Stimulated activated CD8-positive, alpha-beta memory T cell treated with anti-CD3 and anti-CD28 coated beads, Interleukin-4, amount 100 ng/mL, for 4 hours (primary cell): ENCODE results near the gene TADA2A.

Source experiments
- DNase-seq, 2 donors: peaks; one replicate each; pipeline ENCODE4 v3.0.0-alpha.2; 2020; ENCODE audit warnings: low read depth in 2 of 2, low spot score in 1 of 2

TADA2A gene

GRCh38 chr17:37458805-37459204 lies 52.1 kb downstream of the TADA2A start:
- DNase-seq = no peak

- no peak for DNase-seq
Observed at GRCh38 chr17:37461668-37462067, 55.0 kb downstream of the TADA2A start.

DNA sequence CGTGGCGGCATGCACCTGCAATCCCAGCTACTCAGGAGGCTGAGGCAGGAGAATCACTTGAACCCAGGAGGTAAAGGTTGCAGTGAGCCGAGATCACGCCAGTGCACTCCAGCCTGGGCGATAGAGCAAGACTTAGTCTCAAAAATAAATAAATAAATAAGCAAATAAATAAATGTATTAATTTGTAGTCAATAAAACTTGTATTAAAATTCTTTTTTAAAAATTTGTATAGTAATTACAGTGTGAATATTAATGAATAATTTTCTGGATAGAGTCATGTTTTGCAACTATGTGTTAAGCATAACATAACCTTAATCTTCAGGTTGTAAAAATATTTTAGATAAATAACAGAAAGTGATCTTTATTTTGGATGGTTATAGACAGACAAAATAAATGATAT lies 55.8 kb downstream of the TADA2A start:
- no peak for DNase-seq

- no peak for DNase-seq
Observed at GRCh38 chr17:37463039-37463438, 56.4 kb downstream of the TADA2A start.

DNA sequence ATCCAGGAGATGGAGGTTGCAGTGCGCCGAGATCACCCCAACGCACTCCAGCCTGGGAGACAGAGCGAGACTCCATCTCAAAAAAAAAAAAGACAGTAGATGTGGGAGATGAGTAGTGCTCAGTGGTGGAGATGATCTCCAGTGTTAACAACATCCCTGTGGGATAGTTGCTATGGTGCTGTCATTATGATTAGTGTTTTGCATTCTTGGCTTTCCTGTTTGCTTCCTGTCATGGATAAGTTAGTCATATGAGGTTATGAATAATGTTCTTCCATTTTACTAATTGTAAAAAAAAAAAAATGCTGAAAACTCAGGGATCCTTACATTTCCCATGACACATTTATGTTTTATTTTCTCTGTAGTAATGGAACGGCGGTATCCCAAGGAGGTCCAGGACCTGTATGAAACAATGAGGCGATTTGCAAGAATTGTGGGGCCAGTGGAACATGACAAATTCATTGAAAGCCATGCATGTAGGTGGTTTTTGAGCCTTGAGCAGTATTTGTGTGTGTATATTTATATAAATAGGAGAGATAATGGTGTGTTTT lies 58.5 kb downstream of the TADA2A start:
- no peak for DNase-seq

GRCh38 chr17:37466471-37466870 lies 59.8 kb downstream of the TADA2A start:
- no peak for DNase-seq

DNA sequence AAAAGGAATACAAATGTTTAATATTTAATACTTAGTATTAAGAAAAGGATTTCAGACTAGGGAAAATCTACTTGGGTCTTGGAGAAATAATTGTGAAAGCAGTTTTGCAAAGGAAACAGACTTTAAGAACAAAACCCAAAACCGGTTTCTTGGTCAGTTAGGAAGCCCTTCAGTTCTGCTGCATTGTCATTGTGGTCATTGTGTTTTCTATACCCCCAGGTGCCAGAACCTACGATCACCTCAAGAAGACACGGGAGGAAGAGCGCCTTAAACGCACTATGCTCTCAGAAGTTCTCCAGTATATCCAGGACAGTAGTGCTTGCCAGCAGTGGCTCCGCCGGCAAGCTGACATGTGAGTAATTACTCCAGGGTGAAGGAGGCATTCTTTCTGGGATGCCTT lies 63.5 kb downstream of the TADA2A start:
- no peak for DNase-seq

- no peak for DNase-seq
Observed at GRCh38 chr17:37475731-37476420, 69.2 kb downstream of the TADA2A start.

- no peak for DNase-seq
Observed at GRCh38 chr17:37476431-37477120, 69.9 kb downstream of the TADA2A start.

- DNase-seq = no peak
Observed at GRCh38 chr17:37478187-37478586, 71.5 kb downstream of the TADA2A start.

DNA sequence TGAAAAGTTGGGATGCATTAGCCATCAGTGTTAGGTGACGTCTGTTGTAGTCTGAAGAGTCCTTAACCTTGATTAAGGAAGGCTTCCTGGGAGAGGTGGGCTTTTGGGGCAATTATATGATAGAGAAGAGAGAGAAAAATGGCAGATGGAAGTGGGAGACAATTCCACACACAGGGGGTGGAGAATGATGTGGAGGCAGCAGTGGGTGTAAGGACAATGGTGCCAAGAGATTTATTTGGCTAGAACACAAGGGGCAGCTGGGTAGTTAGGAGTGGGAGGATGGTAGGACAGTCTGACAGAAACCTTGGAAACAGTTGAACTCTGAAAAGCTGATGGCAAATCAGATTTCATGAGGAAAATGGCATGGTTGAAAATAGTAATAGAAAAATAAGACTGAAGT lies 72.3 kb downstream of the TADA2A start:
- DNase-seq = no peak

DNA sequence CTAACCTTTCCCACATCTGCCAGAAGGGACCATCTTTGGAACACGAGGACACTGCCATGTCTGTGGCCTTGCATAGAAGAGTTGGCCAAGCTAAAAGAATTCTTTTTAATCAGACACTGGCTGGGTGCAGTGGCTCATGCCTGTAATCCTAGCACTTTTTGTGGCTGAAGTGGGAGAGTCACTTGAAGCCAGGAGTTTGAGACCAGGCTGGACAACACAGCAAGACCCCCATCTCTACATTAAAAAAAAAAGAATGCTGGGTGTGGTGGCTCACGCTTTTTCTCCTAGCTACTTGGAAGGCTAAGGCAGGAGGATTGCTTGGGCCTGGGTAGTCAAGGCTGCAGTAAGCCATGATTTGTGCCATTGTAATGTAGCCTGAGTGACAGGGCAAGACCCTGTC lies 73.7 kb downstream of the TADA2A start:
- no peak for DNase-seq

DNA sequence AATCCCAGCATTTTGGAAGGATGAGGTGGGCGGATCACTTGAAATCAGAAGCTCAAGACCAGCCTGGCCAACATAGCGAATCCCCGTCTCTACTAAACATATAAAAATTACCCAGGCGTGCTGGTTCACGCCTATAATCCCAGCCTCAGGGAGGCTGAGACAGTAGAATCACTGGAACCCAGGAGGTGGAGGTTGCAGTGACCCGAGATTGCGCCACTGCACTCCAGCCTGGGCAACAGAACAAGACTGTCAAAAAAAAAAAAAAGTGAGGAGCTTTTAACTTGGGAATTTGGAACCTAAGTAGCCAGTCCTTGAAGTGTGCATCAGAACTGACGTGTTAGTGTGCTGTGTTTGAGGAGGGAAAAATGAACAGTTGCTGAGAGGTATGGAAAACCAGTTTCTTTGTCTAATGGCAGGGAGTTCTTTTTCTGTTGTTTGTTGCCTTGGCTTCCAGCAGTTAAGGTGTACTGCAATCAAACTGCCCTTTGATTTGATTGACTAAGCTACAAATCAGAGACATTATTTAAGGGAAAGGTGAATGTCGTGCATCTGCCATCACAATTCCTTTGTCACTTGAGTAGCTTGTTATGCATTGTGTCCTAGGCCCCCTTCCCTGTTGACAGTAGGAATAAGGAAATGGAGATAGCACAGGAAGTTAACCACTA lies 74.4 kb downstream of the TADA2A start:
- no peak for DNase-seq

DNA sequence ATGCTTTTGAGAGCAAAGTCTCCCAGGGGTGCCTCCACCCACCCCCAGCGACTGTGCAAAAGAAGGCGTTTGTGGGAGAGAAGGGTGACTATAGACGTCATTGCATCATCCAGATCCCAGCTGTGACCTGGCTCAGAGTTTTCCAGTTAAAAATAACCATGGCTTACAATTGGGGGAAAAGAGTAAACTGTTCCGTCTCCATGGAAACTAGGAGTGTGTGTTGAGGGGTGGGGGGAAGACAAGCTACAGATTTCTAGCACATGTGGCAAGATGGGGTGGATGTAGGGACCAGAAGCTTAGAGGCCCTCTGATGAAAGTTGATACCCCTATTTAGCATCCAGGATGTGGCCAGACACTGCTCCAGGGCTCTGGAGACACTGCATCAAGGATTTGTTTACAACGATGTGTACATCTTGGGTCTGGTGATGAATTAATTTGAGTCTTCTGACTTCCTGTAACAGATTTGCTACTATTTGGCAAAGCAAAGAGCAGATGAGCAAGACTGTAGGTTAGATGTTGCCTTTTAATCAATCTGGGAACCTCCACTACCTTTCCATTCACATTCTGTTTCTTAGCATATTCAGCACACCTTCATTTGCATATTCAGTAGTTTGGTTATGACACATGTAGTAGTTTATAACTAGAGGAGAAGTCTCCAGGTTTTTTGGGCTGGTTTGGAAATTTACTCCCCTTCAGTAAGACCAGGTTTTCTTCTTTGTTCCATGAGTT lies 76.8 kb downstream of the TADA2A start:
- no peak for DNase-seq

GRCh38 chr17:37485938-37486570 lies 79.4 kb downstream of the TADA2A start:
- DNase-seq = no peak

- no peak for DNase-seq
Observed at GRCh38 chr17:37488009-37488604, 81.4 kb downstream of the TADA2A start.

GRCh38 chr17:37488607-37489196 lies 82.0 kb downstream of the TADA2A start:
- DNase-seq = peak; percentile 40 to 47

DNA sequence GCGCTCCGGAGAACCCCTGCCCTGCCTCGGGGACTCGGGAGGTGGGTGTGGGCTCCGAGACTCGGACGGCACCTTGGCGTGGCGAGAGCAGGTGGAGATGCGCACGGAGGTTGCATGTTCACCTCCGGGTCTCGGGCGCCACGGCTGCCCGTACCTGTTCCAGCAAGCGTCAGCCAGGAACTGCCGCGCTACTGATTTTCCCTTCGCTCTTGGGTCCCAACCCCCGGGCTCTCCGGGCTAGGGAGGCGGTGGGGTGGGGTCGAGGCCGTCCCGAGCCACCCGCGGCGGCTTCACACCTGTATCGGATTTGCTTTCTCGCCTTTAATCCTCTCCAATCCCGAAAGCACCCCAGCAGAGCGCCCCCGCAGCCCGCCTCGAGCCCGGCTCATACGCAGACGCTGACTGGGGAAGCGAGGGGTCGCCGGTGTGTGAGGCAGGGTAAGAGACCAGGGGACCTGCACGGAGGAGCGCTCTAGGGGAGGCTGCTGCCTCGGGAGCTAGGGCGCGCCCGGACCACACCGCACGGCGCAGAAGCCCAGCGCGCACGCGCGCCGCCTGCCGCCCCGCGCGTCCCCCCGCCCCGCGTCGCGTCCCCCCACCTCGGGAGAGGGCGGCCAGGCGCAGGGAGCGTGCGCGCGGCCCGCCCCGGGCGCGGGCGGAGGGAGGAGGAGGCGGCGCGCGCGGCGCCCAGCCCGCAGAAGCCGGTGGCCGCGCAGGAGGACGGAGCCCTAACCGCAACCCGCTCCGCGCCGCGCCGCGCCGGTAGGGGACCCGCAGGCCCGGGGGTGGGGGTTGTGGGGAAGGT lies 82.7 kb downstream of the TADA2A start, which contains the start of gene DUSP14:
Gene DUSP14, plus strand, starts transcription at position 695 of the 805 bp plus-strand sequence. CDS start 22,382 bp downstream, outside the sequence.
- DNase-seq = peak; percentile 50 to 58

DNA sequence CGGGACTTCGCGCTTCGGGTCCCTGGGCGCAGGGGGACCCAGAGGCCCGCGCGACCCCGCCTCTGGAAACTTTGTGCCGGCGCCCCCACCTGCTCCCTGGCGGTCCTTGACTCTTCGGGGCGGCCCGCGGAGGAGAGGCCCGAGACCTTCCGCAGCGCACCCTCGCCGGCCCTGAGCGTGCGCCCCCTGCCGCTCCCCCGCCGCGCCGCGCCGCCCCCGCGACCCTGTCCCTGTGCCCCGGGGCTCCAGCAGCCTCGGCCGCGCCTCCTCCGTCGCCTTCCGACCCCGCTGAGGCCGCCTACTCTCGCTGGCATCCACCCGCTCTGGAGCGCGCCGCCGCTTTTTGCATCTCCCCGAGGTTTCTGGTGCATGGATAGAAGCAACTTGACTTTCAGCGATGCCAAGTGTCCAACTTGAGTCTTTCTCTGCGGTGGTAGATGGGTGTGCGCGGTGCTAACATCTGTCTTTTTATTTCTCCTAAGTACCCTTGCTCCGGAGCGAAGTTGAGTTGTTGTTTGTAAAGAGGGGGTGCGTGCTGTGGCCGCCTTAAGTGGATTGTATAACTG lies 83.4 kb downstream of the TADA2A start:
- DNase-seq = peak; percentile 54
